Mononuclear cell (primary cell): Measurements from ENCODE around the gene SPATA46. TPM values are rescaled to one million over a fixed set of nuclear protein-coding genes. Genes with fewer than 3 reads are reported as not detected.
"Not testable (repeated sequence)": the region's sequence is repeated elsewhere in the genome, so short reads cannot be mapped to it uniquely, and the experiment has no call there.

ENCODE experiments used
- H3K27me3 ChIP-seq: 2 replicates; pipeline ENCODE4 v1.6.0; 2011; ENCODE audit warnings: low read length, control low read depth; ENCODE audit not compliant: insufficient read depth
- H3K4me1 ChIP-seq: 2 replicates; pipeline ENCODE4 v1.5.1; 2011; ENCODE audit warnings: mild to moderate bottlenecking, low read length, control low read depth; ENCODE audit not compliant: insufficient read depth
- H3K4me3 ChIP-seq: 2 replicates; pipeline ENCODE4 v1.5.1; 2011; ENCODE audit warnings: mild to moderate bottlenecking, low read length, moderate library complexity
- H3K9me3 ChIP-seq: 2 replicates; pipeline ENCODE4 v1.5.1; 2011; ENCODE audit warnings: low read depth, mild to moderate bottlenecking, control low read depth, low read length
- total RNA-seq: library from RNA; depleted of rRNA; stranded (reverse); fragments of >200 nt; gene quantifications from one replicate; pipeline ENCODE4 v1.2.3, GENCODE V29; 2012

SPATA46 gene, protein sequence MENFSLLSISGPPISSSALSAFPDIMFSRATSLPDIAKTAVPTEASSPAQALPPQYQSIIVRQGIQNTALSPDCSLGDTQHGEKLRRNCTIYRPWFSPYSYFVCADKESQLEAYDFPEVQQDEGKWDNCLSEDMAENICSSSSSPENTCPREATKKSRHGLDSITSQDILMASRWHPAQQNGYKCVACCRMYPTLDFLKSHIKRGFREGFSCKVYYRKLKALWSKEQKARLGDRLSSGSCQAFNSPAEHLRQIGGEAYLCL
- total RNA-seq: not detected

DNA sequence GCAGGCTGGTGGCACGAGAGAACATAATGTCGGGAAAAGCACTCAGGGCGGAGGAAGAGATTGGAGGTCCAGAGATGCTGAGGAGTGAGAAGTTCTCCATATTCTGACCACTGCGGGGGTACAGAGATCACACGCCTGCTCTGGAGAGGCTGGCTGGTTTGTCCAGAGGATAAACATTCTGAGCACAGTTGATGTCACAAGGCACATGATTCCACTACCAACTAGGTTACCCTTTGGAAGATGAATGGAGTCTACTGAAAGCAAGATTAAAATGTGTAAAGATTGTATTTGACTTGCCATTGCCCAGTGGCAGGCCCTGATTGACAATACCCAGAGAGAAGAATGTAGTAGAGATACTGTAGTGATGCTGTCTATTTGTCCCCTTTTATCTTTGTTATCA, at the start of gene SPATA46:
SPATA46 (minus strand) TSS at position 164 of the 400 bp plus-strand sequence; CDS start at position 100, 64 bp downstream.
- H3K9me3 ChIP-seq: no peaks in the 10 kb centered on the region
- no peaks in the 10 kb centered on the region for H3K27me3 ChIP-seq
- H3K4me1 ChIP-seq: no peaks in the 10 kb centered on the region
- H3K4me3 ChIP-seq: no peak within 1 kb of the TSS

DNA sequence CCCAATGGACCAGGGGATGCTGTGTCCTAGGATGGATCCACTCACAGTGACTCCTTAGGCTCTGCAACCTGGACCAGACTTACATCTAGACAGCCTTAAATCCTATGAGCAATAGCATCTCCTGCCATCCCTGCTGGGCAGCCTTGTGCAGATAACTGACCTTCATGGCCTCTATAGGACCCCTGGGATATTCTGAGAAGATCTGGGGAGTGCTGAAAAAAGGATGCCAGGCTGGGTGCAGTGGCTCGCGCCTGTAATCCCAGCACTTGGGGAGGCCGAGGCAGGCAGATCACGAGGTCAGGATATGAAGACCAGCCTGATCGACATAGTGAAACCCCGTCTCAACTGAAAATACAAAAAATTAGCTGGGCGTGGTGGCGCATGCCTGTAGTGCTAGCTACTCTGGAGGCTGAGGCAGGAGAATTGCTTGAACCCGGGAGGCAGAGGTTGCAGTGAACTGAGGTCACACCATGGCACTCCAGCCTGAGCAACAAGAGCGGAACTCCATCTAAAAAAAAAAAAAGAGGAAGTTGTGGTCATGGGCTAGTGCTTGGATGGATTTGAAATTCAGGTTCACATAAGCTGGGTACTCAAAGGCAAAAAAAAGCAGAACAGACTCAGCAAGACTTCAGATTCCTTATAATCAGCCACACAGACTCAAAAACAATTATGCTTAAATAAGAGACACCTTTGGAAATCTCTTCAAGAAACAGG, 46.2 kb upstream of the SPATA46 start:
- Histone ChIP-seq H3K9me3 (no peaks in the 10 kb centered on the region), H3K27me3 (no peaks in the 10 kb centered on the region), H3K4me3 (no peak overlapping the region), H3K4me1 (peaks cover 39% of the 10 kb centered on the region)

DNA sequence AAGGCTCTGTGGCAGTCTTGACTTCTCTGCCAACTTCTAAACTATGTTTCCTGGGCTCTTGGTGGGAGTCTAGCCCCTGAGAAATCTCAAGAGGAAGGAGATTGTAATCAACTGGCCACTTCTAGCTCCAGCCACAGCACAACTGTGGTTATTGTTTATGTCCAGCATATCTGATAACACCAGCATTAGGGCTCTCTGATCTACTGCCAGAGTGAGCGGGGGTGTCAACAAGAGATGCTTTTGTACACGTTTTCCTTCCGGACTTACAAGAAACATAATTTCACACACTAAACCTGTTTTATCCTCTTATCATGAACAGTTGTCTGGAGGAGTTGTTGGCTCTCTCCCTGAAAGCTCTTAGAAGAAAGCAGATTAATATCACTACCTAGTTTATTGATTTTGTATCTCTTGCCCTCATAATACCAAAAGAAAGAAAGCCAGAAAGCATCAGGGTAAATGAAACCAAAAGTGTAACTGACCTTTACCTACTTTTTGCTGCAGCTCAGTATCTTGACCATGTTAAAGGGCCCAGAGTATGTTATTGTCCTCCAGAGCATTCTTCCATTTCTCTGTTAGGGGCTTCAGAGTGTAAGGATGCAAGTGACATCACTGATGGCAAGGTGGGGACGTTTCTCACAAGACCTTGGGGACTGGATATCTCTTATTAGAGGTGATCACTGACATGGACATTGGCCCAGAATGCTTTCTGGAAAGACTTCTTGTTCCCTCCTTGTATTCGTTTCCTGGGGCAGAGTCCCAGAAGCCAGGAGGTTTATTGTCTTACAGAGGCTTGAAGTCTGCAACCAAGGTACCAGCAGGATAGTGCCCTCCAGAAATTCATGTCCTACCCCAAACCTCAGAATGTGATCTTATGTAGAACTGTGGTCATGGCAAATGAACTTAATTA, 44.9 kb upstream of the SPATA46 start:
- peaks cover 39% of the 10 kb centered on the region for H3K4me1 ChIP-seq
- no peaks in the 10 kb centered on the region for H3K27me3 ChIP-seq
- H3K9me3 ChIP-seq: no peaks in the 10 kb centered on the region
- no peak overlapping the region for H3K4me3 ChIP-seq

DNA sequence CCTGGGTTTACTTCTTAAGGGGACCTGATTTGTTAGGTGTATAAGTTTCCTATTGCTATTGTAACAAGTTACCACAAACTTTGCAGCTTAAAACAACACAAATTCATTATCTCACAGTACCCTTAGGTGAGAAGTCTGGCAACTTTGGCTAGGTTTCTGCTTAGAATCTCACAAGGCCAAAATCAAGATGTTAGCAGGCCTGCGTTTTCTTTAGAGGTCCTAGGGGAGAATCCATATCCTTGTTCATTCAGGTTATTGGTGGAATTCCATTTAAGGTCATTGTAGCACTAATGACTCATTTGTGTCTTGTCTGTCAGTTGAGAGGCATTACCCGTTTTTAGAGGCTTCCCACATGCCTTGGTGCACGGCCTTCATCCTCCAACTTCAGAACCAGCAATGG, 43.5 kb upstream of the SPATA46 start:
- Histone ChIP-seq H3K9me3 (no peaks in the 10 kb centered on the region), H3K4me1 (peaks cover 39% of the 10 kb centered on the region)

DNA sequence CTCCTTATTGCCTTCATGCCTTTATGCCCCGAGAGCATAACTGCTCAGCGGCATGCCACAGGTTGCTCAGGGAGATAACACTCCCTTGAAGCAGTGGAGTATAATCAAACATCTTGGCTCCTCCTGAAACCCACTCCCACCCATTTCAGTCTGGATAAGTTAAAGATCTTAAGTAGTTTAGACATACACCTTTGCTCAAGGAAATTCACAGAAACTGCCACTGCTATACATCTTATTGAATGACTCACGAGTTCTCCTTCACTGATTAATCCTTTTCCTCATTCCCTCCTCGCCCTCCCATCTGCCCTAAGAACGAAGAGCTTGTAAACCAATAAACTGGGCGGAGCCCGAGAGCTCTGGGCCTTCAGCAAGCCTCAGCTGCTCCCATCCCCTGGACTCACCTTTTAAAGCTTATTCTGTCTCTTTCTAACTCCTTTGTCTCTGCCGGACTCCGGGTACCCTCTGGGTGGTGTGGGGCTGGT, 42.8 kb upstream of the SPATA46 start:
- H3K4me1 ChIP-seq: peaks cover 33% of the 10 kb centered on the region
- H3K9me3 ChIP-seq, H3K27me3 ChIP-seq, H3K4me3 ChIP-seq: not testable (repeated sequence)

More for the DNA sequence above, 43.5 kb upstream of the SPATA46 start:
- no peak overlapping the region for H3K4me3 ChIP-seq
- no peaks in the 10 kb centered on the region for H3K27me3 ChIP-seq

DNA sequence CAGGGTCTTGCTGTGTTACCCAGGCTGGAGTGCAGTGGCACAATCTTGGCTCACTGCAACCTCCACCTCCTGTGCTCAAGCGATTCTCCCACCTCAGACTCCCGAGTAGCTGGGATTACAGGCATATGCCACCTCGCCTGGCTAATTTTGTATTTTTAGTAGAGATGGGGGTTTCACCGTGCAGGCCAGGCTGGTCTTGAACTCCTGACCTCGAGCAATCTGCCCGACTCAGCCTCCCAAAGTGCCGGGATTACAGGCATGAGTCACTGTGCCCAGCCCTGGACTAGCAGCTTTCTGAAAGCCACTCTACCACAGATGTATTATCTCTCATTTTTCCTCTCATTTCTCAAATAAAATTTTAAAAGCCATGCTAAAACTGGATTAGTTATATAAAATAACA, 41.9 kb upstream of the SPATA46 start:
- H3K4me3 ChIP-seq, H3K27me3 ChIP-seq, H3K9me3 ChIP-seq: not testable (repeated sequence)
- peaks cover 24% of the 10 kb centered on the region for H3K4me1 ChIP-seq

DNA sequence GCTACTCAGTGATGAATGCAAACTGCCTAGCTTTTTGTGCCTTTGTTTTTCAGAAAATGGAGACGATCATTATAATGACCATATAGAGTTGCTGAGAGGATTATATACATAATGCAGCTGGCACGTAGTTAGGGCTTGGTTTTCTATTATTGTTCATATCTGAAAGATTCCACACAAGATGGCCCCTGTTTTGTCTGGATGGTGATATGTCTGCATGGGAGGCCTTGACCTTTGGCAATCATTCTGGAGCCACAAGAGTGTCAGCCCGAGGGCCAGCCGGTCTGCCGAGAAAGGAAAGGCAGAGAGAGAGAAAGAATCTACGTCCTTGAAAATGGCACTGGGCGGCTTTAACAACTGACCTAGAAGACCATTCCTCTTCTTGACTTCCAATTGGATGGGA, 41.0 kb upstream of the SPATA46 start:
- Histone ChIP-seq H3K4me3 (no peak overlapping the region), H3K4me1 (peaks cover 21% of the 10 kb centered on the region), H3K9me3 (no peaks in the 10 kb centered on the region), H3K27me3 (no peaks in the 10 kb centered on the region)

DNA sequence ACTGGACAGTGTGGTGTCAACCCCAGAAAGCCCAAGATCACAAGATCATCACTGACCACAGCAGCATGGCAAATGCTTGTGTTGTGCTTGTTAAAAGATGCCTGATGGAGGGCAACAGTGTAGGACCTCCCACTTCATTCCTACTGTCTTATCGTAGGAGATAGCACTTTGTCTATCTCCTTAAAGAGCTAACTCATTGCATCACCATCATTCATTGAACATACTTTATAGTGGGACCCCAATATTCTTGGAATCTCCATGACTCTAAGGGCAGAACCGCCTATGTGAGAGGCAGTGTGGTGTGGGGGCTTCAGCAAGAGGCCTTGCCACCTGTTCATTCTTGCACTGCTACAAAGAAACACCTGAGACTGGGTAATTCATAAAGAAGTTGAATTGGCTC, 40.3 kb upstream of the SPATA46 start:
- H3K4me3 ChIP-seq: no peak overlapping the region
- H3K27me3 ChIP-seq: no peaks in the 10 kb centered on the region
- peaks cover 21% of the 10 kb centered on the region for H3K4me1 ChIP-seq
- H3K9me3 ChIP-seq: no peaks in the 10 kb centered on the region

DNA sequence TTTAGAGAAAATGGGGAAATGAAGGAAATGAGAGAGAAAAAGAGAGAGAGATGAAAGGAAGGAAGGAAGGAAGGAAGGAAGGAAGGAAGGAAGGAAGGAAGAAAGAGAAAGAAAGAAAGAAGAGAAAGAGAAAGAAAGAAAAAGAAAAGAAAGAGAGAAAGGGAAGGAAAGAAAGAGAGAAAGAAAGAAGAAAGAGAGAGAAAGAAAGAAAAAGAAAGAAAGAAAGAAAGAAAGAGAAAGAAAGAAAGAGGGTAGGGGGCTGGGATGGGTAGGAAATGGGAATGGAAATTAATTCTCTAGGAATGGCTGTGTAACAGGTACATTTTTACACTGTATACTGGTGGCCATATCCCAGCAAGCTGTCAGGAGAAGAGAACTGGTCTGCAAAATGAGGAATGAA, 39.6 kb upstream of the SPATA46 start:
- Histone ChIP-seq H3K4me3 (no peak overlapping the region), H3K27me3 (no peaks in the 10 kb centered on the region)

DNA sequence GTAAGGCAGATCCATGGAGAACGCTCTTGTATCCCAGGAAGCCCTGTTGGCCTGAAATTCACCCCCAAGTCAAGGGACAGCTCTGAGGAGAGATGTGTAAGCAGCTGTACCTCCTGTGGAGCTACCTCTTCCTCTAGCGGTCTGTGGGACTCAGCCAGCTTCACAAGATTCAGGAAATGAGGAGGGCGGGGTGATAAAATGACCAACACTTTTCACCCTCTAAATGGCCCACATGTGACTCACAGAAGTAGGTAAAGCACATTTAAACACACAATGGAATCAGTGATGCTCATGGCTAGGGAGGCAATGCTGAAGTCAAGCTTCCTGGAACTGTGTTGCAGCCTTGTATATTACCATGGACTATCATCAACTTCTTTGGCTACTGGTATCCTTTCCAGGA, 35.3 kb upstream of the SPATA46 start, which contains the start of gene SH2D1B:
SH2D1B (minus strand) TSS at position 135 of the 400 bp plus-strand sequence; CDS start at position 15, 120 bp downstream.
- H3K9me3 ChIP-seq: no peaks in the 10 kb centered on the region
- no peaks in the 10 kb centered on the region for H3K27me3 ChIP-seq
- peak within 1 kb of the TSS; percentile 23 for H3K4me3 ChIP-seq
- H3K4me1 ChIP-seq: peaks cover 19% of the 10 kb centered on the region

More for the DNA sequence above, 39.6 kb upstream of the SPATA46 start:
- Histone ChIP-seq H3K4me1 (peaks cover 21% of the 10 kb centered on the region), H3K9me3 (no peaks in the 10 kb centered on the region)

DNA sequence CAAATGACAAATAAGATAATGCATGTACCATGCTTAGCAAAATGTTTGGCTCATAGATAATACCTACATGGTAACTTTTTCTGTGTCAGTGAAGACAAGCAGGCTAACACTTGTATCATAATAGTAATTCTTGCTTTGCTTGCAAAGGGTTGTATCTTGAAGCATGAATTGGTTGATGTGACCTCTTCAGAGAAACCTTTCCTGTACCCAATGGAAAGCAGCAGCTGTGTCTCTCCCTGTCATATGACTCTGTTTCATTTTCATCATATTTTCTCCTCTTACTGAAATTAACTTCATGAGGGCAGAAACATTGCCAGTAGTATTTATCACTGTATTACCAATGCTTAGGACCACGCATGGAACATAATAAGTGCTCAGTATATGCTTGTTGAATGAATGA, 30.9 kb upstream of the SPATA46 start:
- peaks cover 12% of the 10 kb centered on the region for H3K4me1 ChIP-seq
- no peak overlapping the region for H3K4me3 ChIP-seq
- no peaks in the 10 kb centered on the region for H3K27me3 ChIP-seq
- no peaks in the 10 kb centered on the region for H3K9me3 ChIP-seq

DNA sequence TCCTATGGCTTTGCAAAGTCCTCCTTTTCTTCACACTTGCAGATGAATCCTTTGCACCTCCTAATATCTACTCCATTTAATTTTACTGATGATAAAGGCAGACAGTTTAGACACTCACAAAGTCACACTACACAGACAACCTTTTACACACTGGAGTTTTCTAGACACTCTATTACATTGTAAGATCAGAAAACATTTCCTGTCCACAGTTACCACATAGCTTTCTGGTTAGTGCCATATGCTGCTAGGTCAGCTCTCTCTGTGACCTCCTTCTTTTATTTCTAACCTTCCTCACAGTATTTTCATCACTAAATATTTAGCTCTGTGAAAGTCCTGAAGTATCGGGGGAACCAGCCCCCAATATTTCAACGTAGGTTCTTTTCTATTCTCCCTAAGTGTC, 30.2 kb upstream of the SPATA46 start:
- no peak overlapping the region for H3K4me3 ChIP-seq
- peaks cover 5% of the 10 kb centered on the region for H3K4me1 ChIP-seq
- no peaks in the 10 kb centered on the region for H3K27me3 ChIP-seq
- H3K9me3 ChIP-seq: no peaks in the 10 kb centered on the region

DNA sequence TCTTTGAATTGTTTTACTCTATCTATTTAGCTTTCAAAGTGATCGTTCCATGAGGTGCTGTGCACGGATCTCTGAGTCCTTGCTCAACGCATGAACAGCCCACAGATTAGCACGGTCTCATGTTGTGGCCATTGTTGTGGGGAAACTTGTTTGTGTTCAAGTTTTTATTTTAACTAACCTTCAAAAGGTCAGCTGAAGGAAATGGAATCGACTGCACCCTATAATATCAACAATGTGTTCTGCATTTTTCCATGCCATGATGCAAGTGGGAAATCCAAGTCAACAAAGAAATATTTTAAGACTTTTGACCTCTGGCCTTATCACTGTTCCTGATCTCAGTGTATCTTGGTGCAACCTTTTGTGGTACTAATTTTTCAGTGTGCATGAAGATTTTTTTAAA, 29.1 kb upstream of the SPATA46 start:
- no peaks in the 10 kb centered on the region for H3K9me3 ChIP-seq
- H3K4me3 ChIP-seq: no peak overlapping the region
- no peaks in the 10 kb centered on the region for H3K4me1 ChIP-seq
- no peaks in the 10 kb centered on the region for H3K27me3 ChIP-seq

DNA sequence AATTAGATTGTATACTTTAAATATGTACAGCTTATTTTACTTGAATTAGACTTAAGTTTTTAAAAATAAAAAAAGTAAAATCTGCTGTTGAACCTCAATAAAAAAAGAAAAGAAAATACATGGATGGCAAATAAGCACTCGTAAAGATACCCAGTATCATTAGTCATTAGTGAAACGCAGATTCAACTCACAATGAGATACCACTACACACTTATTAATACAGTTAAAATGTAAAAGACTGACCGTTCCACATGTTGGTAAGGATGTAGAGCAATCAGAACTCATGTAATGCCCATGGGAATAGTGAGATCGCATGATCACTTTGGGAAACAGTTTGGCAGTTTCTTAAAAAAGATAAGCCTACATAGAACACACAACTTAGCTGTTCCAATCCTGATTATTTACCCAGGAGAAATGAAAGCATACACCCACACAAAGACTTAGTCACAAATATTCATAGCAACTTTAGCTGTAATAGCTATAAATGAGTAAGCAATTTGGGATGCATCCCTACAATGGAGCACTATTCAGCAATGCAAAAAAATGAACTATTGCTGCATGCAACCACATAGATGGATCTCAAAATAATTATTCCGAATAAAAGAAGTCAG, 28.0 kb upstream of the SPATA46 start:
- Histone ChIP-seq H3K4me3 (no peak overlapping the region), H3K27me3 (no peaks in the 10 kb centered on the region), H3K9me3 (no peaks in the 10 kb centered on the region), H3K4me1 (no peaks in the 10 kb centered on the region)
